BE2C (cell line): Measurements from ENCODE around the gene HS6ST1.
A peak's percentile ranks its signal among the peaks of the same experiment; 100 is the strongest.

Experiments used
- DNase-seq: peaks from one replicate; pipeline ENCODE4 v3.0.0-alpha.2; 2020
- H3K27me3 ChIP-seq: fragments of 250-450 bp; sonication (Bioruptor Pico); 2 replicates; pipeline ENCODE4 v1.5.1; 2020; ENCODE audit warnings: mild to moderate bottlenecking
- H3K36me3 ChIP-seq: fragments of 250-450 bp; sonication (Bioruptor Pico); 2 replicates; pipeline ENCODE4 v1.5.1; 2020; ENCODE audit warnings: mild to moderate bottlenecking
- H3K4me1 ChIP-seq: fragments of 250-450 bp; sonication (Bioruptor Pico); 2 replicates; pipeline ENCODE4 v1.5.1; 2020
- H3K4me3 ChIP-seq: 2 replicates; pipeline ENCODE4 v1.5.1; 2011; ENCODE audit warnings: low read depth, low read length
- H3K9me3 ChIP-seq: fragments of 250-450 bp; sonication (Bioruptor Pico); 2 replicates; pipeline ENCODE4 v1.5.1; 2020
- TF ChIP-seq, protein P1 (sequence below): IDR thresholded peaks from 2 replicates; pipeline ENCODE4 v1.5.1; 2012; ENCODE audit warnings: mild to moderate bottlenecking, low read depth, low read length

The HS6ST1 gene

DNA sequence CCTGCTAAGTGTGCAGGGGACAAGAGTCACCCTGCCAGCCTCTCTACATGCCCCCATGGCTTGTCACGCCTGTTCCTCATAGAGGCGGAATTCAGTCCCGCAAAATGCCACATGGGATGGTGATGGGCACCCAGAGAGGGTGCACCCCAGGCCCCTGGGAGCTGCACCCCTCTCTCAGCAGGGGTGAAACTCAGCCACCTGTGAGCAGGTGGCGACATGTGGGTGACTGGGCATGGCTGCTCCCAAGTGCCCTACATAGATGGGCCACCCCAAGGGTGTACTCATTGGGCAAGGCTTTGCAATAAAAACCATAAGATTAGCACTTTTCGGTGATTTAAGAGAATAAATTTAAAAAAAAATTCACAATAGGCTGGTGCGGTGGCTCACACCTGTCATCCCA lies 6.3 kb downstream of the HS6ST1 start:
- no peak for DNase-seq
- H3K4me1 ChIP-seq: no peaks in the 10 kb centered on the region
- no peaks in the 10 kb centered on the region for H3K27me3 ChIP-seq
- no peaks in the 10 kb centered on the region for H3K36me3 ChIP-seq
- H3K9me3 ChIP-seq: no peaks in the 10 kb centered on the region
- H3K4me3 ChIP-seq: no peak overlapping the region
- TF ChIP-seq, protein P1, sequence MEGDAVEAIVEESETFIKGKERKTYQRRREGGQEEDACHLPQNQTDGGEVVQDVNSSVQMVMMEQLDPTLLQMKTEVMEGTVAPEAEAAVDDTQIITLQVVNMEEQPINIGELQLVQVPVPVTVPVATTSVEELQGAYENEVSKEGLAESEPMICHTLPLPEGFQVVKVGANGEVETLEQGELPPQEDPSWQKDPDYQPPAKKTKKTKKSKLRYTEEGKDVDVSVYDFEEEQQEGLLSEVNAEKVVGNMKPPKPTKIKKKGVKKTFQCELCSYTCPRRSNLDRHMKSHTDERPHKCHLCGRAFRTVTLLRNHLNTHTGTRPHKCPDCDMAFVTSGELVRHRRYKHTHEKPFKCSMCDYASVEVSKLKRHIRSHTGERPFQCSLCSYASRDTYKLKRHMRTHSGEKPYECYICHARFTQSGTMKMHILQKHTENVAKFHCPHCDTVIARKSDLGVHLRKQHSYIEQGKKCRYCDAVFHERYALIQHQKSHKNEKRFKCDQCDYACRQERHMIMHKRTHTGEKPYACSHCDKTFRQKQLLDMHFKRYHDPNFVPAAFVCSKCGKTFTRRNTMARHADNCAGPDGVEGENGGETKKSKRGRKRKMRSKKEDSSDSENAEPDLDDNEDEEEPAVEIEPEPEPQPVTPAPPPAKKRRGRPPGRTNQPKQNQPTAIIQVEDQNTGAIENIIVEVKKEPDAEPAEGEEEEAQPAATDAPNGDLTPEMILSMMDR: no peak

DNA sequence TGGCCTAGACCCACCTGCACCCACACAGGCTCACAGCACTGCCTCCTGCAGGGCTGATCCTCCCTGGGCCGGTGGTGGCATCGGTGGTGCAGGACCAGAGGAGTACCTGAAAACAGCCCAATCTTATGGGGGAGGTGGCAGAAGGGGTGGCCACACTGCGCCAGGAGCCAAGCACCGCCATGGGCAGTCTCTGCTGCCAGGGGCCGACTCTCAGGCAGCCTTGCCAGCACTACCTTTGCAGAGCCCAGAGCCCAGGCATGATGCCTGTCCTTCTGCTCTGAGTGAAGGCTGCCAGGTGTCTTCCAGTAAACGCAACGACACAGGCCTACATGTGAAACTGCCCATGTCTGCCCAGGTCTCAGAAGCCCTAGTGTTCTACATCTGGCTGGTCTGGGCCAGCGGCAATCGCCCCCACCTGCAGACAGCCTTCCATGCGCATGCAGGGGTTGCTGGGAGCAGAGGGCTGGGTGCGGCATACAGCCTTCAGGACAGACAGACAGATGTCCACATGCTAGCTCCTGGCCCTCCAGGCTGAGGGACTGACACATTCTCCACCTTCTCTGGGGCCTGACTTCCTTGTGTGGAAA lies 6.8 kb downstream of the HS6ST1 start:
- Histone ChIP-seq H3K4me1 (no peaks in the 10 kb centered on the region), H3K9me3 (no peaks in the 10 kb centered on the region), H3K27me3 (no peaks in the 10 kb centered on the region), H3K36me3 (no peaks in the 10 kb centered on the region), H3K4me3 (no peak overlapping the region)
- no peak for DNase-seq
- TF ChIP-seq, protein P1: no peak

- H3K27me3 ChIP-seq: no peaks in the 10 kb centered on the region
- no peak for DNase-seq
- TF ChIP-seq, protein P1: no peak
- H3K9me3 ChIP-seq: no peaks in the 10 kb centered on the region
- no peak overlapping the region for H3K4me3 ChIP-seq
- H3K36me3 ChIP-seq: no peaks in the 10 kb centered on the region
- no peaks in the 10 kb centered on the region for H3K4me1 ChIP-seq
Observed at GRCh38 chr2:128311216-128311754, 7.4 kb downstream of the HS6ST1 start.

- DNase-seq: no peak
- TF ChIP-seq, protein P1: no peak
- H3K27me3 ChIP-seq: no peaks in the 10 kb centered on the region
- no peaks in the 10 kb centered on the region for H3K9me3 ChIP-seq
- no peaks in the 10 kb centered on the region for H3K4me1 ChIP-seq
- no peak overlapping the region for H3K4me3 ChIP-seq
- H3K36me3 ChIP-seq: no peaks in the 10 kb centered on the region
Observed at GRCh38 chr2:128310761-128311160, 7.9 kb downstream of the HS6ST1 start.

- no peaks in the 10 kb centered on the region for H3K27me3 ChIP-seq
- peak; percentile 1 for DNase-seq
- TF ChIP-seq, protein P1: no peak
- H3K36me3 ChIP-seq: no peaks in the 10 kb centered on the region
- H3K4me1 ChIP-seq: no peaks in the 10 kb centered on the region
- H3K4me3 ChIP-seq: no peak overlapping the region
- no peaks in the 10 kb centered on the region for H3K9me3 ChIP-seq
Observed at GRCh38 chr2:128310094-128310716, 8.5 kb downstream of the HS6ST1 start.
